Tongue (tissue), 2 donors: Measurements from ENCODE around the gene TIGD3. TPM values are rescaled to one million over a fixed set of nuclear protein-coding genes. Genes with fewer than 3 reads are reported as not detected.

Source experiments
- DNase-seq: peaks from one replicate; pipeline ENCODE4 v3.0.0-alpha.2; 2015
- total RNA-seq: library from RNA; depleted of rRNA; stranded (reverse); fragments of >200 nt; gene quantifications from one replicate; pipeline ENCODE4 v1.2.3, GENCODE V29; 2014

Gene TIGD3
- not detected for total RNA-seq

- DNase-seq = peak; percentile 99
Measured at GRCh38 chr11:65354265-65355012, at the start of gene TIGD3. TSS of gene TIGD3 (plus strand) at chr11:65354751. CDS start at chr11:65355809, 1,058 bp downstream.

GRCh38 chr11:65305501-65306268 lies 48.9 kb upstream of the TIGD3 start:
- peak; percentile 83 for DNase-seq

GRCh38 chr11:65307298-65308229 lies 47.0 kb upstream of the TIGD3 start:
- no peak for DNase-seq

GRCh38 chr11:65308281-65308891 lies 46.2 kb upstream of the TIGD3 start:
- no peak for DNase-seq

GRCh38 chr11:65309006-65309405 lies 45.5 kb upstream of the TIGD3 start:
- DNase-seq = no peak

- DNase-seq = no peak
Measured at GRCh38 chr11:65310215-65310614, 44.3 kb upstream of the TIGD3 start.

GRCh38 chr11:65310736-65311135 lies 43.8 kb upstream of the TIGD3 start:
- DNase-seq = peak; percentile 57

GRCh38 chr11:65311170-65311678 lies 43.3 kb upstream of the TIGD3 start:
- DNase-seq = no peak

GRCh38 chr11:65314501-65315203 lies 39.9 kb upstream of the TIGD3 start, which contains the start of gene CDC42EP2:
TSS of gene CDC42EP2 (plus strand) at chr11:65314866. CDS start at chr11:65320899, 6,033 bp downstream.
- peak; percentile 93 for DNase-seq

GRCh38 chr11:65315204-65315865 lies 39.2 kb upstream of the TIGD3 start:
- DNase-seq = peak; percentile 91

GRCh38 chr11:65315866-65316226 lies 38.7 kb upstream of the TIGD3 start:
- no peak for DNase-seq

GRCh38 chr11:65316227-65317024 lies 38.1 kb upstream of the TIGD3 start:
- peak; percentile 93 for DNase-seq

GRCh38 chr11:65317025-65317786 lies 37.3 kb upstream of the TIGD3 start:
- DNase-seq = peak; percentile 88

- DNase-seq = no peak
Measured at GRCh38 chr11:65320386-65321075, 34.0 kb upstream of the TIGD3 start.

- DNase-seq = no peak
Measured at GRCh38 chr11:65321076-65321475, 33.5 kb upstream of the TIGD3 start.

- DNase-seq = peak; percentile 70
Measured at GRCh38 chr11:65321828-65322485, 32.6 kb upstream of the TIGD3 start.

GRCh38 chr11:65323813-65324212 lies 30.7 kb upstream of the TIGD3 start:
- no peak for DNase-seq

- no peak for DNase-seq
Measured at GRCh38 chr11:65325435-65325834, 29.1 kb upstream of the TIGD3 start.
